ENCODE results near the gene TMEM132C.

GRCh38 chr12:128687851-128688250 lies 420.9 kb downstream of the TMEM132C start:
- TF ChIP-seq EP300 (IDR thresholded peaks at IDR 0.05) (no peak), CTCF (IDR thresholded peaks at IDR 0.05) (no peak), POLR2A (IDR thresholded peaks at IDR 0.05; ENCODE audit: low read length) (no peak), CHD2 (IDR thresholded peaks at IDR 0.05; ENCODE audit: low read length, partially characterized antibody) (no peak)
- TF ChIP-seq, protein P1, sequence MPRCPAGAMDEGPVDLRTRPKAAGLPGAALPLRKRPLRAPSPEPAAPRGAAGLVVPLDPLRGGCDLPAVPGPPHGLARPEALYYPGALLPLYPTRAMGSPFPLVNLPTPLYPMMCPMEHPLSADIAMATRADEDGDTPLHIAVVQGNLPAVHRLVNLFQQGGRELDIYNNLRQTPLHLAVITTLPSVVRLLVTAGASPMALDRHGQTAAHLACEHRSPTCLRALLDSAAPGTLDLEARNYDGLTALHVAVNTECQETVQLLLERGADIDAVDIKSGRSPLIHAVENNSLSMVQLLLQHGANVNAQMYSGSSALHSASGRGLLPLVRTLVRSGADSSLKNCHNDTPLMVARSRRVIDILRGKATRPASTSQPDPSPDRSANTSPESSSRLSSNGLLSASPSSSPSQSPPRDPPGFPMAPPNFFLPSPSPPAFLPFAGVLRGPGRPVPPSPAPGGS (IDR thresholded peaks at IDR 0.05), result no peak
